Endothelial cell of umbilical vein (primary cell): Measurements from ENCODE around the gene CACNB1. TPM values are rescaled to one million over a fixed set of nuclear protein-coding genes. Genes with fewer than 3 reads are reported as not detected.
A peak's percentile ranks its signal among the peaks of the same experiment; 100 is the strongest.

Experiments used
- BruUV-seq: library from RNA; stranded (reverse); fragments of 400-500 nt; replicated peaks from 2 replicates; lab custom pipeline; 2021; lab: Mats Ljungman, UMichigan
- CTCF ChIA-PET: fragments of 300-600, 350-600 bp; sonication (Branson Sonifier 250); formaldehyde crosslinking; loops from one replicate; lab custom pipeline; 2021; ENCODE audit warnings: antibody characterized with exemption, inconsistent platforms; lab: Charles Lee
- POLR2A ChIA-PET: fragments of 300-600, 350-600 bp; sonication (Branson Sonifier 250); formaldehyde crosslinking; loops from one replicate; lab custom pipeline; 2021; ENCODE audit warnings: antibody characterized with exemption, inconsistent platforms; lab: Charles Lee
- DNase-seq: peaks from one replicate; pipeline ENCODE4 v3.0.0-alpha.2; 2011; ENCODE audit warnings: low read depth, low spot score
- FAIRE-seq: peaks from 2 replicates; lab custom pipeline; 2011; peaks lifted over from hg19 to GRCh38; lab: Jason Lieb, UNC
- H2AFZ ChIP-seq: 2 replicates; pipeline ENCODE4 v1.6.0; 2012; ENCODE audit warnings: low read depth, low read length, control low read depth, inconsistent platforms
- H3K27ac ChIP-seq: 2 replicates; pipeline ENCODE4 v1.5.1; 2011; ENCODE audit warnings: low read depth, mild to moderate bottlenecking, control low read depth, low read length, moderate library complexity; ENCODE audit not compliant: insufficient read depth
- H3K27me3 ChIP-seq, 2 experiments: 2 replicates each; pipeline versions ENCODE4 v1.6.0 to v1.6.1; 2011; ENCODE audit warnings: low read length in 2 of 2, mixed read lengths in 1 of 2; ENCODE audit not compliant: control insufficient read depth in 2 of 2, insufficient read depth in 2 of 2
- H3K36me3 ChIP-seq, 2 experiments: 2 replicates in 1 of 2; 3 replicates in 1 of 2; pipeline ENCODE4 v1.5.1; 2011; ENCODE audit warnings: low read length in 2 of 2, mild to moderate bottlenecking in 1 of 2, moderate library complexity in 1 of 2; ENCODE audit not compliant: control insufficient read depth in 2 of 2, insufficient read depth in 2 of 2; ENCODE audit errors: extremely low read depth in 1 of 2
- H3K4me1 ChIP-seq: 3 replicates; pipeline ENCODE4 v1.5.1; 2011; ENCODE audit warnings: mild to moderate bottlenecking, low read length; ENCODE audit not compliant: control insufficient read depth, insufficient read depth; ENCODE audit errors: extremely low read depth
- H3K4me2 ChIP-seq: 2 replicates; pipeline ENCODE4 v1.6.1; 2011; ENCODE audit warnings: low read length, control low read depth, mixed read lengths; ENCODE audit not compliant: insufficient read depth
- H3K4me3 ChIP-seq, 3 experiments: fragments of 200-600 bp in 1 of 3; sonication (generic), shearing (Covaris generic) in 1 of 3; replicated peaks in 1 of 3; 2 replicates each; pipeline ENCODE4 v1.5.1; 2011 to 2016; ENCODE audit warnings: control low read depth in 3 of 3, low read length in 3 of 3, mild to moderate bottlenecking in 2 of 3, inconsistent platforms in 1 of 3, low read depth in 1 of 3, moderate library complexity in 1 of 3; ENCODE audit not compliant: insufficient read depth in 1 of 3
- H3K79me2 ChIP-seq: 2 replicates; pipeline ENCODE4 v1.6.0; 2012; ENCODE audit warnings: low read length, inconsistent platforms; ENCODE audit not compliant: control insufficient read depth, insufficient read depth
- H3K9ac ChIP-seq: replicated peaks from 2 replicates; pipeline ENCODE3; 2011; ENCODE audit warnings: low read length, control low read depth; ENCODE audit not compliant: insufficient read depth; ENCODE audit errors: extremely low read depth
- H3K9me1 ChIP-seq: replicated peaks from 3 replicates; pipeline ENCODE4 v1.6.0; 2011; ENCODE audit warnings: mild to moderate bottlenecking, low read length; ENCODE audit not compliant: control insufficient read depth, insufficient read depth; ENCODE audit errors: extremely low read depth
- H3K9me3 ChIP-seq: replicated peaks from 2 replicates; pipeline ENCODE4 v1.5.1; 2012; ENCODE audit warnings: low read length, inconsistent platforms; ENCODE audit not compliant: control insufficient read depth, insufficient read depth
- H4K20me1 ChIP-seq: replicated peaks from 2 replicates; pipeline ENCODE3; 2011; ENCODE audit warnings: mild to moderate bottlenecking, low read length; ENCODE audit not compliant: control insufficient read depth, insufficient read depth; ENCODE audit errors: extremely low read depth
- CTCF ChIP-seq, 2 donors: IDR thresholded peaks; 1 replicate in 1 of 2; 2 replicates in 1 of 2; pipeline ENCODE4 v1.5.1; 2011; ENCODE audit warnings: low read length in 2 of 2, mild to moderate bottlenecking in 2 of 2, moderate library complexity in 2 of 2, control low read depth in 1 of 2, inconsistent platforms in 1 of 2, low read depth in 1 of 2; ENCODE audit not compliant: insufficient read depth in 1 of 2; ENCODE audit errors: extremely low read depth in 1 of 2
- FOS ChIP-seq: IDR thresholded peaks from 2 replicates; pipeline ENCODE4 v1.6.1; 2011; ENCODE audit warnings: mild to moderate bottlenecking, low read length, moderate library complexity, borderline replicate concordance; ENCODE audit not compliant: insufficient read depth
- GATA2 ChIP-seq: IDR thresholded peaks from 2 replicates; pipeline ENCODE4 v1.7.0; 2011; ENCODE audit warnings: low read depth, mild to moderate bottlenecking, moderate library complexity, mixed read lengths, low read length; ENCODE audit not compliant: insufficient read length, insufficient read depth
- JUN ChIP-seq: IDR thresholded peaks from 2 replicates; pipeline ENCODE4 v1.6.1; 2011; ENCODE audit warnings: borderline replicate concordance, low read depth; ENCODE audit not compliant: insufficient read length, insufficient read depth
- MYC ChIP-seq: IDR thresholded peaks from one replicate; pipeline ENCODE4 v1.6.1; 2011; ENCODE audit warnings: mild to moderate bottlenecking, low read depth, low read length
- POLR2AphosphoS5 ChIP-seq: IDR thresholded peaks from 2 replicates; pipeline ENCODE4 v1.6.1; 2012; ENCODE audit warnings: low read depth, mild to moderate bottlenecking, control low read depth, low read length, moderate library complexity; ENCODE audit not compliant: insufficient read depth
- dilution Hi-C: fragments of 300-500 bp; cut with MboI; formaldehyde crosslinking; loops from one replicate; pipeline ENCODE4 v1.15.0; 2019; ENCODE audit warnings: low sequenced_read_pairs; ENCODE audit not compliant: extremely low pct_ligation_motif_present
- intact Hi-C: fragments of 100-400 bp; cut with micrococcal nuclease; formaldehyde crosslinking; loops from one replicate; pipeline ENCODE4 v1.10.0; 2022
- polyA plus RNA-seq, 4 experiments: library from polyadenylated mRNA; depleted of rRNA in 3 of 4; stranded (reverse) in 3 of 4; unstranded in 1 of 4; fragments of >200 nt; gene quantifications; 2 replicates each; pipeline versions ENCODE4 v1.2.1 to v1.2.3, GENCODE V29; 2011 to 2012; ENCODE audit warnings: missing spikeins in 1 of 4
- total RNA-seq: library from RNA; stranded (reverse); gene quantifications from 2 replicates; pipeline ENCODE4 v1.2.3, GENCODE V29; 2021
- TF ChIP-seq, protein P1 (sequence below): IDR thresholded peaks from 2 replicates; pipeline ENCODE4 v1.6.1; 2011; ENCODE audit not compliant: insufficient read depth, insufficient read length

Gene CACNB1
- total and polyA plus RNA-seq, 2 donors (not counting 3 experiments of a cell fraction or from before 2014, with no cell fraction given): 4.7 to 12.3 TPM

DNA sequence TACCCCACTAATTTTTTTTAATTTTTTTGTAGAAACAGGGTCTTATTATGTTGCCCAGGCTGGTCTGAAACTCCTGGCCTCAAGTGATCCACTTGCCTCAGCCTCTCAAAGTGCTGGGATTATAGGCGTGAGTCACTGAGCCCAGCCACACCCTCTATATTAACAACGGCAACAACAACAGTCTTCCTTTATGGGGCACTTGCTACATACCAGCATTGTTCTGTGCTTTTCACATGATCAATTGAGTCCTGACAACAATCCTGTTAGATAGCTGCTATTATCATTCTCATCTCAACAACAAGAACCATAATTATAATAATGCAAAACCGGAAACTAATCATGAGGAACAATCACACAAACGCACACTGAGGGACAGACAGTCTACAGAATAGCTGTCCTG, 18.9 kb downstream of the CACNB1 start:
- Histone ChIP-seq H3K9me1 (no peaks in the 10 kb centered on the region), H3K4me3 (no peak overlapping the region), H3K9ac (no peak overlapping the region), H4K20me1 (no peaks in the 10 kb centered on the region), H3K36me3 (peaks cover 7 to 15% of the 10 kb centered on the region in 2 experiments), H3K27ac (peak overlapping the region; percentile 38), H3K4me1 (peaks cover 12% of the 10 kb centered on the region), H2AFZ (no peak overlapping the region), H3K79me2 (no peaks in the 10 kb centered on the region), H3K4me2 (no peak overlapping the region), H3K9me3 (no peaks in the 10 kb centered on the region), H3K27me3 (no peaks in the 10 kb centered on the region)
- DNase-seq (peak; percentile 77), FAIRE-seq (peak; percentile 94)
- intact Hi-C loops: loop anchor here (2.0 kb wide), 1 partner anchor 16 kb away; no protein-coding TSS in a partner anchor
- POLR2A ChIA-PET: interaction anchor here (2.0 kb wide), 1 partner anchor 21 kb away, joined by 5 read pairs; the partner anchor contains the start of gene RPL19
- CTCF ChIA-PET: interaction anchor here (0.6 to 11.0 kb wide), 7 partner anchors 9 to 463 kb away, joined by 3 to 130 read pairs (median 5); no protein-coding TSS in a partner anchor
- TF ChIP-seq GATA2 (no peak), MYC (no peak), POLR2AphosphoS5 (no peak), FOS (peak; percentile 53), CTCF (IDR thresholded peaks at IDR 0.05; ENCODE audit: extremely low read depth in 1 of 2, insufficient read depth in 1 of 2, low read depth in 1 of 2, low read length in 2 of 2) (no peak), JUN (no peak)
- TF ChIP-seq, protein P1, sequence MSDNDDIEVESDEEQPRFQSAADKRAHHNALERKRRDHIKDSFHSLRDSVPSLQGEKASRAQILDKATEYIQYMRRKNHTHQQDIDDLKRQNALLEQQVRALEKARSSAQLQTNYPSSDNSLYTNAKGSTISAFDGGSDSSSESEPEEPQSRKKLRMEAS: no peak
- no TSS peak for BruUV-seq
- dilution Hi-C loops: no loop called here
